DMS53 treated with DMSO at 0.1 percent for 48 hours (cell line): ENCODE results near the gene AP3D1.

Source experiments
- DNase-seq: peaks from one replicate; lab custom pipeline; 2025; ENCODE audit not compliant: unreplicated experiment; lab: John Stamatoyannopoulos, UW

AP3D1 gene

DNA sequence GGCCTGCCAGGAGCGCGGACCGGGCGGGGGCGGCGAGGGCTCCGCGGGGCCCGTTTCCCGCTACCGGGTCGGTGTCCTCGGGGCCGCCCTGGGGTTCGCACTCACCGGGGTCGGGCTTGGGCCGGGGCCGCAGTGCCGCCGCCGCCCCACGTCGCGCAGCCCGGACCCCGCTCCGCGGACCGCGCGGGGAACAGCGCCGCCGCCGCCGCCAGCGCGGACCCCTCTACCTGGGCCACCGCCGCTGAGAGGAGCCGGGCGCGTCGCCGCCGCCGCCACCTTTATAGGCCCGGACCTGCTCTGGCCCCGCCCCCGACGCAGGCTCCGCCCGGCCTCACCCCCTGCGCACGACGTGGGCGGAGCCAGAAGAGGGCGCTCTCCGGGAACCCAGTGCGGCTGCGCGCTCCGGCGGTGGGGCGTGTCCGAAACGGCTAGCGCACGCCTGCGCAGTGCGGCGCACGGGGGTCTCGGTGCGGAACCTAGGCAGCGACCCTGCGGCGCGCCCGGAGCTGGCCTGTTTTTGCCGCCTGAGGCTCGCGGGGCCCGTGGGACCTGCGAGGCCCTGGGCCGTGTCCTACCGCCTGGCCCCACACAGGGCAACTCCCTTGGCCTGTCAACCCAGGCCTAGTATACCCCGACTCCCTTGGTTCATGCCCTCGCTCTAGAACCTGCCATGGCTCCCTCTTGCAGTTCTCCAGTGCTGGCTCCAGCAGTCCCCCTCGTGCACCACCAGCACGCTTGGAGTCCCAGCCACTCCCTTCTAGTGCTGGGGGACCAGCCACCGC lies 100.2 kb downstream of the AP3D1 start, which contains the start of gene MKNK2:
Gene MKNK2 (minus strand): TSS at position 254 of the 782 bp plus-strand sequence. CDS start 393 bp downstream, outside the sequence.
- DNase-seq = peak; percentile 31
